Mononuclear cell (primary cell): ENCODE results near the gene RNF220. TPM values are rescaled to one million over a fixed set of nuclear protein-coding genes. Genes with fewer than 3 reads are reported as not detected.

ENCODE experiments used
- H3K27me3 ChIP-seq: 2 replicates; pipeline ENCODE4 v1.6.0; 2011; ENCODE audit warnings: low read length, control low read depth; ENCODE audit not compliant: insufficient read depth
- H3K4me1 ChIP-seq: 2 replicates; pipeline ENCODE4 v1.5.1; 2011; ENCODE audit warnings: mild to moderate bottlenecking, low read length, control low read depth; ENCODE audit not compliant: insufficient read depth
- H3K4me3 ChIP-seq: 2 replicates; pipeline ENCODE4 v1.5.1; 2011; ENCODE audit warnings: mild to moderate bottlenecking, low read length, moderate library complexity
- H3K9me3 ChIP-seq: 2 replicates; pipeline ENCODE4 v1.5.1; 2011; ENCODE audit warnings: low read depth, mild to moderate bottlenecking, control low read depth, low read length
- total RNA-seq: library from RNA; depleted of rRNA; stranded (reverse); fragments of >200 nt; gene quantifications from one replicate; pipeline ENCODE4 v1.2.3, GENCODE V29; 2012

Gene RNF220
- total RNA-seq, 1 donor: 61.4 TPM

DNA sequence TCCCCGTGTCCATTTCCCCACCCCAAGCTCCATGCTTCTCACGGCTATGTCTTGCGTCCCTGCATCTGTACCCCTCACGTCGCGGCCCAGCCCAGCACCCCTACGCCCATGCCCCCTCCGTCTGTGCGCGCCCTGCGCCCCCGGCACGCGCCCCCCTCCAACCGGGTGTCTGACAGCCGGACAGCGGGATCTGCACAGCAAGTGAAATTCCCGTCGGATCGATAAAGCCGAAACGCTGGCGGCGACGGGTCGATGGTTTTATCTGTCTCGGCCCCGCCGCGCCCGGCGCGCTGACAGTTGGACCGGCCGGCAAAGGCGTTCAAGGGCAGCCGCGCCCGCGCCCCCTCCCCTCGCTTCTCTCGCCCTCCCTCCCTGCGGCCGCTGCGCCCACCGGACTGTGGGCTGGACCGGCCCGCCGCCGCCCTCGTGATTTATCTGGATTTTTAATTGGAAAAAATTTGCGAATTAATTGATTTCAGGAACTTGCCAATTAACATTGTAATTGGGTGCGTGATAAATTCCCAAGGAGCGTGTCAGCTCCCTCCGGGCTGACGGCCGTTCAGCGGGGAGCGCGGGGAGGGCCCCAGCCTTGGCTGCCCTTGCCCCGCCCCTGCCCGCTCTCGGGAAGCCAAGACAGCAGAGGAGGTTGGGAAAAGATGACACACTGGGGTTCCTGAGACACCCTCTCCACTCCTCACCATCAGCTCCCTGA lies 212.1 kb downstream of the RNF220 start:
- no peaks in the 10 kb centered on the region for H3K9me3 ChIP-seq
- H3K27me3 ChIP-seq: no peaks in the 10 kb centered on the region
- no peaks in the 10 kb centered on the region for H3K4me1 ChIP-seq
- no peak overlapping the region for H3K4me3 ChIP-seq

DNA sequence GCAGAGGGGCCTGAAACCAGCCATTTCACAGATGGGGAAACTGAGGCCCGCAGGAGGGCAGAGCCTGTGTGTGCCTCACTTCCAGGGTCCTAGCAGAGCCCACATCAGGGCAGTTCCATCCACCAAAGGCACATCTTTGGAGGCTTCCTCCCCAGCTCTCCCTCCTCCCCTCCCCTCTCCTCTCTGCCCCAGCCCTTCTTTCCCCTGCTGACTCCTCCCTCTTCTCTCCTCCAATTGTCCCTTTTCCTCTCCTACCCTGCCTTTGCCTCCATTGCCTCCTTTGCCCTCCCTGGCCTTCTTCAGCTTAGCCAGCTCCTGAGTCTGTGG lies 212.6 kb downstream of the RNF220 start:
- Histone ChIP-seq H3K4me3 (no peak overlapping the region), H3K9me3 (no peaks in the 10 kb centered on the region), H3K27me3 (no peaks in the 10 kb centered on the region), H3K4me1 (no peaks in the 10 kb centered on the region)

DNA sequence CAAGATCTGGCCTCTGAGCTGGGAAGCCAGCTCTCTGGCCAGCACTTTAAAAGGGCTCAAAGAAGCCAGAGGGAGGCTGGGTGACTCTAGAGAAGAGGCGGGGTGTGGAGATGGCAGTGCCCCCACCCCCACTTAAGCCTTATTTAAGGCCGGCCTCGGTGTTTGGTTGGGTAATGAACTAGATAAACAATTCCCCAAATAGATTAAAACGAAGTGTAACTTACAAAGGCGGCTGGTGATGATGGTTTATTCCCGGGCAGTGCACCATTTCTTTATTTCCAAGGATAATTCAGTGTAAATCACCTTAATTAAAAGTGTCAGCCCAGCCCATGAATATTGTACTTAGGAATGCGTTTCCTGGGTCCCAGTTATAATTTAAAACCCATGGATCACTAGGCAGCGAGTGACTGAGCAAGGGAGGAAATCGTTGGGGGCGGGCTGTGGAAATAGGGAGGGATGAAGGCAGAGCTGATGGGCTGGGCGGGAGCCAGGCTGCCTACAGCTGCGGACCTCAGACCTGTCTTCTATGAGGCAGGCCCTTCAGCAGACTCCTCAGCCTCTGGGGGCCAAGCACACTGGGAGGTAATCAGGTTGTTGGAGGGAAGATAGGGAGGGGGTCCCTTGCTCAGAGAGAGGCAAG lies 214.3 kb downstream of the RNF220 start:
- Histone ChIP-seq H3K9me3 (no peaks in the 10 kb centered on the region), H3K27me3 (no peaks in the 10 kb centered on the region), H3K4me1 (no peaks in the 10 kb centered on the region), H3K4me3 (no peak overlapping the region)

DNA sequence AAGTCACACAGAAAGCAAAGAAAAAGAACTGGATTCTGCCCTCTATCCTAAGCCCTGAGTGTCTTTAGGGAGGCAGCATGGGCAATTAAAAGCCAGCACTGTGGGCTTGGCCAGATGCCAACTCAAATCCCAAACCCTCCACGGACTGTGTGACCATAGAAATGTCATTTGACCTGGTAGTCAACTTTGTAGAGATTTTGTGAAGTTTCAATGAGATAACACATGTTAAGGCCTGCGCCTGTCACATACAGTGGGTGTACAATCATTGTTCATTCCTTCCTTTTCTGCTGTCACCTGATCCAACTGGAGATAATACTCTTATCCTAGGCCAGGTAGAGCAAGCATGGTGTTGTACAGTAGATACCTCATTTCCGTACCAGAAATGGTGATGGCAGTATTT lies 215.0 kb downstream of the RNF220 start:
- no peak overlapping the region for H3K4me3 ChIP-seq
- no peaks in the 10 kb centered on the region for H3K4me1 ChIP-seq
- H3K27me3 ChIP-seq: no peaks in the 10 kb centered on the region
- H3K9me3 ChIP-seq: no peaks in the 10 kb centered on the region

DNA sequence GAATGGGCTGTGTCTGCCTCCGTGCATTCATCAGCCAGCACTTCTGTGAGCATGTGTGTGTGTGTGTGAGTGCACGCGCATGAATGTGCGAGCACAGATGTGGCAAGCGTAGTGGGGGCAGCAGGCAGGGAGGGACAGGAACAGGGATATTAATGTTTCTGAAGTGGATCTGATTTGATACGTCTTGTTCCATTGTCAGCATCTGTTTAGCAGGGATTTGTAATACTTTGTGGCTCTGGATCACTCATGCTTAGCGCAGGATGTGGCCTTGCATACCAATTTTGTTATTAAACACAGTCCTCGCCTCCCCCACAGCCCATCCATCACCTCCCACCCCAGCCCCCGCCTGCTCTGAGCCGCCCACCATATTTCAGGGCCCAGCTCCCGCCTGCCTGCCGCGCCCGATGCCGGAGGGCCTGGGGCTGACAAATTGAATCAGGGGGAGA lies 216.8 kb downstream of the RNF220 start:
- no peaks in the 10 kb centered on the region for H3K4me1 ChIP-seq
- no peak overlapping the region for H3K4me3 ChIP-seq
- no peaks in the 10 kb centered on the region for H3K27me3 ChIP-seq
- no peaks in the 10 kb centered on the region for H3K9me3 ChIP-seq

DNA sequence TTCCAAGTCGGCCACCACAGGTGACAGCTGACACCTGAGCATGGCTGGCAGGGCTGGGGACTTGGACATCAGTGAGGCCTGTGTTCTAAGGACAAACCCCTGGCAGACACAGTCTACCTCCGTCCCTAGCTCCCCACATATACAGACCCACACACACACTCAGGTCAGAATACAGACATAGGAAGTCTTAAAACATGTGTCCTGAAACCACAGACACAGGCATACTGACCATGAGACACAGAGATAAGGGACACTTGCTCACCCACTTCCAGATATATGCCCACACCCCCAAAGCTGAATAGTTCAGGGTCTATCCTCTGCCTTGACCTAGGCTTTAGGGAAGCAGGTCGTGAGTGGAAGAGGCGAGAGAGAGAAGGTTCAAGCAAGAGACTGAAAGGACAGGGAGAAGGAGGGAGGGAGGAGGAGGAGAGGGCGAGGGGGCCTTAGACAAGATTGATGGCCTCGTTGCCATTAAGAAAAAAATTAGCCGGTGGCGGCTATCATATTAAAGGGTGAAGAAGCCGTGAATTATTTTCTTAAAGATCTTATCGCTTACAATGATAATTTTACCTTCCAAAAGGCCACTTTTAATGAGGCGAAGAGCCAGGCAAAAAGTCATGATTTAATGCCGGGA lies 219.3 kb downstream of the RNF220 start:
- Histone ChIP-seq H3K9me3 (no peaks in the 10 kb centered on the region), H3K4me1 (no peaks in the 10 kb centered on the region), H3K4me3 (no peak overlapping the region), H3K27me3 (no peaks in the 10 kb centered on the region)

DNA sequence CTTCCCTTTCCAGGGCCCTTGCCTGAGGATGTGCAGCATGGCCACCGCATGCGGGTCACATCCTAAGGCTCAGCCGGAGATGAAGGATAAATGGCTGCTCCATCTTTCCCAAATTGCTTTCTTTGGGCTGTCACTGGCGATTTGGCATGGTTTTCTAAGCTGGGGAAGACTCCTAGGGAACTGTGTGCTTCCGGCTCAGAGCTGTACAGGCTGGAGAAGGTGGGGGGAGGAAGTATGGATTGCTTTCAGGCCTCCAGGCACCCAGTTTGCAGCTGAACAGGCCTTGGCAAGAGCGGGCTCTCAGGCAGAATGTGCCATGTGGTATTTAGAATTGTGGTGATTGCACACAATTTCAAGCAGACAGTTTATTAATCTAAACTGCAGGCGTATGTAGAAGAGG lies 220.3 kb downstream of the RNF220 start:
- Histone ChIP-seq H3K4me1 (no peaks in the 10 kb centered on the region), H3K4me3 (no peak overlapping the region), H3K9me3 (no peaks in the 10 kb centered on the region), H3K27me3 (no peaks in the 10 kb centered on the region)

DNA sequence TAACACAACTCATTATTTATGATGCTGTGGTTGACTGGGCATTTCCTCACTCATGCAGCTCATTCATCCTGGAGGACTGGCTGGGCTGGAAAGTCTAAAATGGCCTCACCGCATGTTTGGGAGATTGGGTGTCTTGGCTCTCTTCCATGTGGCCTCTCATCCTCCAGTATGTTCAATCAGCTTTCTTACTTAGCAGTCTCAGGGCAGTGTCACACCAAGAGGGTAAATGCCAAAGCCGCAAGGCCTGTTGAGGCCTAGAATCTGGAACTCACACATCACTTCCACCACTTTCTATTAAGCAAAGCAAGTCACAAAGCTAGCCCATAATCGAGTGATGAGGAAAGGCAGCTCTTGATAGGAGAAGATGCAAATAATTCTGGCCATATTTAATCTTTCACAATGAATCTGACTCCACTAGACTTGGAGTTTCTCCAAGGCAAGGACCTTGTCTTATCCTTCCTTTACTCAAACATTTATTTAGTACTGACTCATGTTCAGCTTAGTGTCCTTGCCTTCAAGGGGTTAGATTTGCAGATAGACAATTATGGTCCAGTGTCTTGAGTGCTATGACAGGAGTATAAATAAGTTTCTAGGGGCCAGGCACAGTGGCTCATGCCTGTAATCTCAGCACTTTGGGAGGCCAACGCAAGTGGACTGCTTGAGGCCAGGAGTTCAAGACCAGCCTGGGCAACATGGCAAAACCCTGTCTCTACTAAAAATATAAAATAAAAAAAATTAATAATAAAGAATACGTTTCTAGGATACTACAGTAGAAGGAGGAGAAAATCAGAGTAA lies 224.1 kb downstream of the RNF220 start:
- Histone ChIP-seq H3K4me3 (no peak overlapping the region), H3K9me3 (no peaks in the 10 kb centered on the region), H3K27me3 (no peaks in the 10 kb centered on the region), H3K4me1 (peaks cover 26% of the 10 kb centered on the region)

DNA sequence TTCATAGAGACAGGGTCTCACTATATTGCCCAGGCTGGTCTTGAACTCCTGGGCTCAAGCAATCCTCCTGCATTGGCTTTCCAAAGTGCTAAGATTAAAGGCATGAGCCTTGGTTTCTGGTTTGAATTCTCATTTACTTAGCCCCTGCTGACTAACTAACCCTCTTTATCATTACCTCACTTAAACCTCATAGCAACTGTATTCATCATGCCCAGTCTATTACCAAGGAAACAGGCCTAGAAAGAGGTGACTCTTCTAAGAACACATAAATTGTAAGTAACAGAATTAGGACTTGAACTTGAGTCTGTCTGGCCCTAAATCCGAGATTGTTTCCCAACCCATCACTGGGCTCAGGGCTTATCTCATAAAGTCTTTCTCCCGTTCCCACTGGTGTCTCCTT lies 225.1 kb downstream of the RNF220 start:
- H3K4me3 ChIP-seq: no peak overlapping the region
- H3K9me3 ChIP-seq: no peaks in the 10 kb centered on the region
- H3K4me1 ChIP-seq: peaks cover 28% of the 10 kb centered on the region
- H3K27me3 ChIP-seq: no peaks in the 10 kb centered on the region

DNA sequence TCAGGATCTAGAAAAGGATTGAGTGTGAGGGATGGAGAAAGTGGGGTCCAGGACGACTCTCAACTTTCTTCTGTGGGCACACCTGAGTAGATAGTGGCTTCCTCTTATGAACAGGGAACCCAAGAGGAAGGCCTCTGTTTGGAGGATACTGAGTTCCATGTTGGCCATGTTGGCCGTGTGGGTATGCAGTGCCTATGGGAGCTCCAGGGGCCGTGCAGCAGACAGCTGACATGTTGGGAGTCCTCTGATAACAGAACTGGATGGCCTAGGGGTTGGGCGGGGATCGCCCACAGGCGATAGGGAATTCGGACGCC lies 226.2 kb downstream of the RNF220 start:
- Histone ChIP-seq H3K4me1 (peaks cover 28% of the 10 kb centered on the region), H3K4me3 (peak overlapping the region; percentile 73), H3K9me3 (no peaks in the 10 kb centered on the region), H3K27me3 (no peaks in the 10 kb centered on the region)

DNA sequence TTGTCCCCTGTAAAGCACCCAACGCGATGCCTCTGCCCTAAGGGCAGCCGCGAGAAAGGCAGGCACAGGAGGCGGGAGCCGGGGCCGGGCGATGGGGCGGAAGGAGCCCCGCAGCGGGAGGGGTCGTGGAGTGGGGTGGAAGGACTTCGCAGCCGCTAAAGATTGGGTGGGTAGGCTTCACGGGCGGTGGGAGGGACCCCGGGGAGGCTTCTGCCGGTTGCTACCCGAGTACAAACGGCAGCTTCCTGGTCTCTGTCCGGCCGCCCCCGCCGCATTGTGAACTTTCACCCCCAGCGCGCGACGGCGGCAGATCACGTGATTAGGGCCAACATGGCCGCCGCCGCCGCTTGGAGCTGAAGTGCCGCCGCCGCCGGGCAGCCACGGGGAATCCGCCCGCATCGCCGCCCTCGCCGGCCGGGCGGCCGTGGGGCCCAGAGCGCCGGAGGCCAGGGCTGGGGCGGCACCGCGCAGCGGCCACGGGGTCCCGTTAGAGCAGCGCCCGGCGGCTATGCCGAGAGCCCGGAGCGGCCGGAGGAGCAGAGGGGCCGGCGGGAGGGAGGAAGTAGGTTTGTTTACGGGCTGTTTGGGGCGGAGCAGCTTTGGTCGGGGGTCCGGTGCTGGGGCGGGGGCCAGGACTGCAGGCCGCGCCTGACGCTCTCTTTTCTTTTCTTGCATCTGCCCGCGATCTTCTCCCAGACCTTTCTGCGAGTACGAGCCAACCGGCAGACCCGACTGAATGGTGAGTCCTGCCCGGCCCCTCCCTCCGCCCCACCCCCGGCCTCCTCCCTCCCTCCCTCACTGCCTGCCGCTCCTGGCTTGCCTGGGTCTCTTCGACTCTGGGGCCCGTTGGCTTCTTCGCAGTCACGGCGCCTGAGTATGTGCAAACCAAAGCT lies 226.8 kb downstream of the RNF220 start:
- peak overlapping the region; percentile 73 for H3K4me3 ChIP-seq
- no peaks in the 10 kb centered on the region for H3K9me3 ChIP-seq
- peaks cover 28% of the 10 kb centered on the region for H3K4me1 ChIP-seq
- no peaks in the 10 kb centered on the region for H3K27me3 ChIP-seq

DNA sequence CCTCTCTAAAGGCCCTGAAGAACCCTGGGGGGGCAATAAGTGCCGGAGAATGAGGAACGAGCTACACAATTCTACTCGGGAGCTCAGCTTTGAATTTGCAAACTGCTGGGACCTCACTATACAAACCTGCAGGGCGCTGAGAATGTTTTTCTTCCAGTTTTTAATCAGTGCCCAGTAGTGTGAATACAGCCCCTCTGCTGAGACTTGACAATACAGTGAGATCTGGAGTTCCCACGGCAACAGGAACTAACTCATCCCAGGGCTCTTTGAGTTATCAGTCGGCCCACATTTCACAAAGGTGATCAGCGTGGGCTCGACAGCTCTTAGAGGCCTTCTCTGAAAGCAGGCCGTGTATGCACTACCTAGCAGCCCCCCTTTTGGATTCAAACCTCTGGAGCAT lies 227.5 kb downstream of the RNF220 start:
- Histone ChIP-seq H3K4me3 (peak overlapping the region; percentile 73), H3K4me1 (peaks cover 28% of the 10 kb centered on the region)

DNA sequence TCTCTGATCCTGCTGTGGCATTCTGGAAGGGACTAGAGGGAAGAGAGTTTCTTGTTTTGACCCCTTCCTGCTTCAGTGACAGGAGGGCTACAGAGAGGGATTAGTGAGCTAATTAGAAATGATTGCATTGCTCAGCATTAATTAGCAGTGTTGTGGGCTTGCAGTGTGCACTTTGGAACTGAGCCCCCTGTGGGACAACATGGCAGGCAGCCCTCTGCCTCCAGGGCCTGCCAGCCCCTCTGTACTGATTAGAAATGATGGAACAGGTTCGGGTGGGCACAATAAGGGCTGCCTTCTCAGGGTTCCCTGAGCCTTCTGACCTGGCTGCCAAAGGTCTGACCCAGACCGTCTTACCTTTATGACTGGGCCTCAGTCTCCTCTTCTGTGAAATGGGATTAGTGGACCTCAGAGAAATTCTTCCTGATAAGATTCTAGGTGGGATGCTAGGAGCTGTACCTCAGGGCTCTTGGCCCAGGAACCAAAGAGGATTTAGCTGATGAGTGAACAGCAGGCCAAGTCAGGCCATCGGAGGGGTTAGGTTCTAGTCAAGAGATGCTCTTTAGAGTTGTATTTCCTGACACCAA lies 229.6 kb downstream of the RNF220 start:
- Histone ChIP-seq H3K9me3 (no peaks in the 10 kb centered on the region), H3K4me3 (no peak overlapping the region), H3K27me3 (no peaks in the 10 kb centered on the region), H3K4me1 (peaks cover 28% of the 10 kb centered on the region)

More for the DNA sequence above, 227.5 kb downstream of the RNF220 start:
- no peaks in the 10 kb centered on the region for H3K9me3 ChIP-seq
- H3K27me3 ChIP-seq: no peaks in the 10 kb centered on the region

DNA sequence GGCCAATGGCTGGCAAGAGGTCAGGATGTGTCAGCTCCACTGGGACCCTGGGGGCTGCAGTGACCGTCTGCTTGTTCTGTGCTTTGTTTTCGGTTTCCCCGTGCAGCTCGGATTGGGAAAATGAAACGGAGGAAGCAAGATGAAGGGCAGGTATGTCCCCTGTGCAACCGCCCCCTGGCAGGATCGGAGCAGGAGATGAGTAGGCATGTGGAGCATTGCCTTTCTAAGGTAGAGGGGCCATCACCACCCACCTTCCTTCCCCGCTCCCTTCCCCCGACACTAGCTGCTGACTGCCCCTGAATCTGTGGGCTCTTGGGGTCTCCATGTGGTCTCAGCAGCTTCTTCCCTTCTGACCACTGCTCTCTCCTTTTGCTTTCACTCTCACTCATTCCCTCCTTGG lies 230.4 kb downstream of the RNF220 start:
- no peaks in the 10 kb centered on the region for H3K9me3 ChIP-seq
- peaks cover 28% of the 10 kb centered on the region for H3K4me1 ChIP-seq
- H3K27me3 ChIP-seq: no peaks in the 10 kb centered on the region
- H3K4me3 ChIP-seq: no peak overlapping the region
